Activated CD4-positive, alpha-beta T cell treated with anti-CD3 and anti-CD28 coated beads, Interleukin-10, Interleukin-2, amounts not matched to agents 100 ng/mL and 50 ng/mL, durations not matched to agents 16 hours and 8 hours (primary cell): ENCODE measurements around the gene CTBS.

Experiments used
- DNase-seq: peaks from one replicate; pipeline ENCODE4 v3.0.0-alpha.2; 2020

CTBS gene

GRCh38 chr1:84505493-84506001 is 68.7 kb downstream of the CTBS start:
- no peak for DNase-seq

GRCh38 chr1:84504580-84505492 is 69.4 kb downstream of the CTBS start:
- peak; percentile 43 for DNase-seq

GRCh38 chr1:84502927-84503326 is 71.3 kb downstream of the CTBS start:
- no peak for DNase-seq
